ENCODE results near the gene ALDH1L1.

- TF ChIP-seq, protein P1, sequence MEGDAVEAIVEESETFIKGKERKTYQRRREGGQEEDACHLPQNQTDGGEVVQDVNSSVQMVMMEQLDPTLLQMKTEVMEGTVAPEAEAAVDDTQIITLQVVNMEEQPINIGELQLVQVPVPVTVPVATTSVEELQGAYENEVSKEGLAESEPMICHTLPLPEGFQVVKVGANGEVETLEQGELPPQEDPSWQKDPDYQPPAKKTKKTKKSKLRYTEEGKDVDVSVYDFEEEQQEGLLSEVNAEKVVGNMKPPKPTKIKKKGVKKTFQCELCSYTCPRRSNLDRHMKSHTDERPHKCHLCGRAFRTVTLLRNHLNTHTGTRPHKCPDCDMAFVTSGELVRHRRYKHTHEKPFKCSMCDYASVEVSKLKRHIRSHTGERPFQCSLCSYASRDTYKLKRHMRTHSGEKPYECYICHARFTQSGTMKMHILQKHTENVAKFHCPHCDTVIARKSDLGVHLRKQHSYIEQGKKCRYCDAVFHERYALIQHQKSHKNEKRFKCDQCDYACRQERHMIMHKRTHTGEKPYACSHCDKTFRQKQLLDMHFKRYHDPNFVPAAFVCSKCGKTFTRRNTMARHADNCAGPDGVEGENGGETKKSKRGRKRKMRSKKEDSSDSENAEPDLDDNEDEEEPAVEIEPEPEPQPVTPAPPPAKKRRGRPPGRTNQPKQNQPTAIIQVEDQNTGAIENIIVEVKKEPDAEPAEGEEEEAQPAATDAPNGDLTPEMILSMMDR (CRISPR knock-in tag; IDR thresholded peaks at IDR 0.05), result no peak
- TF ChIP-seq TP53 (CRISPR knock-in tag; conservative IDR thresholded peaks at IDR 0.05) (no peak), ZIK1 (CRISPR knock-in tag; IDR thresholded peaks at IDR 0.05; ENCODE audit: borderline replicate concordance, low read depth) (no peak)
These were observed 20.8 kb upstream of the ALDH1L1 start for GRCh38 chr3:126201168-126201567.

Measured in HepG2 (cell line).